B cell (primary cell): ENCODE results near the gene ABHD14A. TPM values are rescaled to one million over a fixed set of nuclear protein-coding genes. Genes with fewer than 3 reads are reported as not detected.

Experiments
- ATAC-seq: fragments of 200-7000 bp; cut with Tn5 transposase; one replicate; pipeline ENCODE4 v1.10.0; 2021; ENCODE audit warnings: low read depth, mild to moderate bottlenecking, moderate number of reproducible peaks, moderate library complexity
- CTCF ChIA-PET: fragments of 350-600 bp; sonication (Branson Sonifier 250); formaldehyde crosslinking; loops from one replicate; lab custom pipeline; 2021; ENCODE audit warnings: antibody characterized with exemption, inconsistent platforms; lab: Charles Lee
- POLR2A ChIA-PET: fragments of 350-600 bp; sonication (Branson Sonifier 250); formaldehyde crosslinking; loops from one replicate; lab custom pipeline; 2021; ENCODE audit warnings: antibody characterized with exemption; lab: Charles Lee
- DNase-seq: peaks from one replicate; pipeline ENCODE4 v3.0.0; 2013
- H2AFZ ChIP-seq: 2 replicates; pipeline ENCODE4 v1.6.1; 2012; ENCODE audit warnings: mild to moderate bottlenecking, low read depth, low read length; ENCODE audit not compliant: insufficient read depth, poor library complexity, severe bottlenecking
- H3K27ac ChIP-seq, 2 donors: 1 replicate in 1 of 2; 2 replicates in 1 of 2; pipeline ENCODE4 v1.5.1; 2012 to 2013; ENCODE audit warnings: low read length in 2 of 2, mild to moderate bottlenecking in 2 of 2, moderate library complexity in 1 of 2
- H3K27me3 ChIP-seq, 4 experiments: fragments of 200-600 bp in 1 of 4; sonication (generic) in 1 of 4; replicated peaks in 1 of 4; 1 replicate in 2 of 4; 2 replicates in 2 of 4; pipeline versions ENCODE4 v1.6.1 to v1.7.0; 2013 to 2016; ENCODE audit warnings: low read length in 3 of 4, mild to moderate bottlenecking in 2 of 4, mixed read lengths in 1 of 4, moderate library complexity in 1 of 4; ENCODE audit not compliant: insufficient read depth in 4 of 4, control insufficient read depth in 3 of 4; ENCODE audit errors: control extremely low read depth in 1 of 4
- H3K36me3 ChIP-seq, 2 experiments: replicated peaks in 1 of 2; 1 replicate in 1 of 2; 2 replicates in 1 of 2; pipeline versions ENCODE4 v1.6.1 to v1.7.1; 2013; ENCODE audit warnings: low read length in 1 of 2; ENCODE audit not compliant: insufficient read depth in 2 of 2, control insufficient read depth in 1 of 2; ENCODE audit errors: control extremely low read depth in 1 of 2, extremely low read depth in 1 of 2
- H3K4me1 ChIP-seq, 2 donors: fragments of 200-600 bp in 1 of 2; sonication (generic) in 1 of 2; 1 replicate in 1 of 2; 2 replicates in 1 of 2; pipeline versions ENCODE4 v1.5.1 to v1.6.1; 2013 to 2017; ENCODE audit warnings: low read length in 2 of 2; ENCODE audit not compliant: control insufficient read depth in 2 of 2, insufficient read depth in 2 of 2
- H3K4me2 ChIP-seq: replicated peaks from 2 replicates; pipeline ENCODE3; 2012; ENCODE audit warnings: mild to moderate bottlenecking, low read depth, low read length; ENCODE audit not compliant: poor library complexity, severe bottlenecking
- H3K4me3 ChIP-seq, 5 experiments: fragments of 200-600 bp in 1 of 5; sonication (generic) in 1 of 5; 1 replicate in 3 of 5; 2 replicates in 2 of 5; pipeline versions ENCODE4 v1.5.1 to v1.7.0; 2011 to 2016; ENCODE audit warnings: low read length in 4 of 5, mild to moderate bottlenecking in 4 of 5, low read depth in 2 of 5, control low read depth in 1 of 5, moderate library complexity in 1 of 5; ENCODE audit not compliant: insufficient read depth in 1 of 5; ENCODE audit errors: control extremely low read depth in 1 of 5, extremely low read depth in 1 of 5
- H3K79me2 ChIP-seq: fragments of 200-600 bp; sonication (generic); one replicate; pipeline ENCODE4 v1.6.0; 2016; ENCODE audit warnings: low read length; ENCODE audit not compliant: control insufficient read depth, insufficient read depth
- H3K9ac ChIP-seq: fragments of 200-600 bp; sonication (generic); 2 replicates; pipeline ENCODE4 v1.6.1; 2017; ENCODE audit warnings: mild to moderate bottlenecking, low read length, moderate library complexity
- H3K9me3 ChIP-seq, 3 donors: one replicate each; pipeline versions ENCODE4 v1.6.1 to v1.7.1; 2013; ENCODE audit warnings: low read length in 2 of 3; ENCODE audit not compliant: control insufficient read depth in 2 of 3, insufficient read depth in 1 of 3; ENCODE audit errors: control extremely low read depth in 1 of 3
- H4K20me1 ChIP-seq: 2 replicates; pipeline ENCODE4 v1.6.0; 2012; ENCODE audit warnings: mild to moderate bottlenecking, low read length; ENCODE audit not compliant: insufficient read depth, control insufficient read depth, poor library complexity, severe bottlenecking
- H3K27ac Mint-ChIP-seq: one replicate; pipeline ENCODE4 v1.8.0; 2021; ENCODE audit warnings: mixed read lengths
- H3K27me3 Mint-ChIP-seq: one replicate; pipeline ENCODE4 v1.8.0; 2021; ENCODE audit warnings: mixed read lengths
- H3K4me1 Mint-ChIP-seq: one replicate; pipeline ENCODE4 v1.8.0; 2021; ENCODE audit warnings: mixed read lengths
- H3K4me3 Mint-ChIP-seq: one replicate; pipeline ENCODE4 v1.8.0; 2021; ENCODE audit warnings: mixed read lengths
- H3K9me3 Mint-ChIP-seq: one replicate; pipeline ENCODE4 v1.8.0; 2022; ENCODE audit warnings: mixed read lengths; ENCODE audit not compliant: insufficient read depth
- CTCF ChIP-seq: fragments of 200-600 bp; IDR thresholded peaks from one replicate; pipeline ENCODE4 v1.8.0; 2022; ENCODE audit warnings: antibody characterized with exemption, mild to moderate bottlenecking
- EZH2 ChIP-seq: IDR thresholded peaks from 2 replicates; pipeline ENCODE4 v1.6.1; 2012; ENCODE audit warnings: borderline replicate concordance, low read depth, mild to moderate bottlenecking, moderate library complexity, low read length; ENCODE audit not compliant: insufficient read depth, poor library complexity, severe bottlenecking
- WGBS: methylation state at CpG from one replicate; pipeline ENCODE4 v1.1.5; 2013; ENCODE audit warnings: missing lambda C conversion rate; ENCODE audit not compliant: insufficient coverage; 5-methylcytosine and 5-hydroxymethylcytosine counted together
- intact Hi-C: fragments of 100-400 bp; cut with micrococcal nuclease; formaldehyde crosslinking; loops from one replicate; pipeline ENCODE4 v1.10.0; 2022
- polyA plus RNA-seq: library from polyadenylated mRNA; depleted of rRNA; stranded (reverse); fragments of >200 nt; gene quantifications from 2 replicates; pipeline ENCODE4 v1.2.3, GENCODE V29; 2012
- total RNA-seq, 2 donors: library from RNA; stranded (reverse); fragments of 120-200 nt in 1 of 2; gene quantifications; 1 replicate in 1 of 2; 2 replicates in 1 of 2; pipeline versions ENCODE4 v1.2.3 to v1.2.4, GENCODE V29; 2013 to 2022

Gene ABHD14A
- total and polyA plus RNA-seq, 2 donors (not counting 1 experiment from before 2014, with no cell fraction given): 11.9 to 28.8 TPM

DNA sequence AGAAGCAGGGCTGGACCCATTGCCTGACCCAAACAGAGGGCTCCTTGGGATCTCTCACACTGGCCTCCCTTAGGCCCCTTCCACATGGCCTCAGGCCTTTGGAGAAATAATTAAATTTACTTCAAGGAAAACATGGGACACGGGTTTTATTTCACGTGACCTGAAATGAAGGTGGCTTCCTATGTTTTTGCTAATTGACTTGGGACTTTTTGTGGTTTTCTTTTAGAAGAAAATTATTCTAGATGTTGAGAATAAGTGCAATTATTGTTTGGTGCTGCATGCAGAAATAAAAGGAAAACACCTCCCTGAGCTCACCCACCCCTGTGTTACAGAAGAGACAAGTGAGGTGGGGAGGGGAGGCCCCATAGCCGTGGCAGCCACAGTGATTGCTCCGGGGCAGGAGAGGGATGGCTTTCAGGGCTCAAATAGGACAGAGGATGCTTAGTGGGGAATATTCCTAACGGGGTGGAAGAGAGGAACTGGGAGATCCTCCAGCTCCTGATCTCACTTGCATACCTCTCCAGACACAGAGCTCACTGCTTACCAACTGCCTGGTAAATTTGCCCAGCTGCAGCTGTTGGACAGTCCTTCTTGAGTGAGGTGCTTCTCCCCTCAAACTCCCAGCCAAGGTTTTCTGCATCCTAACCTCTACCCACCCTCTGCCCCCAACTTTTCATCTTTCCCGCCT is 50.0 kb downstream of the ABHD14A start:
- Mint-ChIP-seq H3K4me3 (no peak overlapping the region), H3K9me3 (no peaks in the 10 kb centered on the region), H3K4me1 (peaks cover 23% of the 10 kb centered on the region), H3K27ac (no peak overlapping the region), H3K27me3 (peaks cover 4% of the 10 kb centered on the region)
- TF ChIP-seq CTCF: no peak
- TF ChIP-seq EZH2: no peak
- peaks cover 10 to 14% of the 10 kb centered on the region in 2 donors for H3K4me1 ChIP-seq
- ATAC-seq (no peak), DNase-seq (no peak)
- intact Hi-C loops: no loop called here
- no peak overlapping the region for H3K9ac ChIP-seq
- 100% methylated on average over 1 of the region's 6 CpGs for WGBS
- no peaks in the 10 kb centered on the region for H3K9me3 ChIP-seq
- no peaks in the 10 kb centered on the region for H4K20me1 ChIP-seq
- ChIA-PET POLR2A (interaction anchor here (0.6 kb wide), 1 partner anchor 34 kb away, joined by 4 read pairs; no protein-coding TSS in a partner anchor), CTCF (no interaction called here)
- H3K27me3 ChIP-seq: no peaks in the 10 kb centered on the region
- no peak overlapping the region for H3K4me2 ChIP-seq
- H3K4me3 ChIP-seq: no peak overlapping the region
- H2AFZ ChIP-seq: no peak overlapping the region
- H3K27ac ChIP-seq: no peak overlapping the region
- no peaks in the 10 kb centered on the region for H3K36me3 ChIP-seq
- H3K79me2 ChIP-seq: no peaks in the 10 kb centered on the region

DNA sequence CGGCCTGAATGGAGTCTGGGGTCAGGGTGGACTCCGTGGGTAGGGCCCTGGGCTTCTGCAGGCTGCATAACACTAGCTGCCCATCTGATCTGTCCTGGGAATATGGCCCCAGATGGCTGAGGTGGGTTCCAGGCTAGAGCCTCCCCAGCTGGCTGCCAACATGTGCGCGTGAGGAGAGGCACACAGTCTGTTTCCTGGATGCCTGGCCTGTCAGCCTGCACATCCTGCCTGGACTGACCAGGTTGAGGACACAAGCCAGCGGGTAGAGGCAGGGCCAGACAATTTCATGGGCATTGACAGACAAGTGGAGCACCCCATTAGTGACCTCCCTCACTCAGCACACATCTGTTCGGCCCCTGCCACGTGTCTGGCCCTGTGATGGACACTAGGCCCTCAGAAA is 50.6 kb downstream of the ABHD14A start:
- Histone ChIP-seq H3K4me3 (no peak overlapping the region), H3K36me3 (no peaks in the 10 kb centered on the region), H3K27me3 (no peaks in the 10 kb centered on the region), H4K20me1 (no peaks in the 10 kb centered on the region), H3K27ac (no peak overlapping the region), H3K9me3 (no peaks in the 10 kb centered on the region), H3K4me2 (no peak overlapping the region), H3K9ac (no peak overlapping the region), H3K4me1 (peaks cover 10 to 14% of the 10 kb centered on the region in 2 donors), H2AFZ (no peak overlapping the region), H3K79me2 (no peaks in the 10 kb centered on the region)
- no peak overlapping the region for H3K4me3 Mint-ChIP-seq
- intact Hi-C loops: no loop called here
- ChIA-PET CTCF (no interaction called here), POLR2A (no interaction called here)
- no peaks in the 10 kb centered on the region for H3K9me3 Mint-ChIP-seq
- H3K4me1 Mint-ChIP-seq: peaks cover 23% of the 10 kb centered on the region
- DNase-seq (no peak), ATAC-seq (no peak)
- no peak for TF ChIP-seq CTCF
- no peak for TF ChIP-seq EZH2
- peaks cover 4% of the 10 kb centered on the region for H3K27me3 Mint-ChIP-seq
- no peak overlapping the region for H3K27ac Mint-ChIP-seq
- WGBS: 82% methylated on average over 6 of the region's 7 CpGs
